ENCODE measurements around the gene EGFR.

Gene EGFR

GRCh38 chr7:55018361-55019190 lies at the start of gene EGFR:
TSS of gene EGFR (plus strand) at chr7:55019017. CDS start at chr7:55019278, 261 bp downstream.
- peak; percentile 84 for DNase-seq

- no peak for DNase-seq
Measured at GRCh38 chr7:54969208-54969967, 49.4 kb upstream of the EGFR start.

- no peak for DNase-seq
Measured at GRCh38 chr7:54972733-54973294, 46.0 kb upstream of the EGFR start.

DNA sequence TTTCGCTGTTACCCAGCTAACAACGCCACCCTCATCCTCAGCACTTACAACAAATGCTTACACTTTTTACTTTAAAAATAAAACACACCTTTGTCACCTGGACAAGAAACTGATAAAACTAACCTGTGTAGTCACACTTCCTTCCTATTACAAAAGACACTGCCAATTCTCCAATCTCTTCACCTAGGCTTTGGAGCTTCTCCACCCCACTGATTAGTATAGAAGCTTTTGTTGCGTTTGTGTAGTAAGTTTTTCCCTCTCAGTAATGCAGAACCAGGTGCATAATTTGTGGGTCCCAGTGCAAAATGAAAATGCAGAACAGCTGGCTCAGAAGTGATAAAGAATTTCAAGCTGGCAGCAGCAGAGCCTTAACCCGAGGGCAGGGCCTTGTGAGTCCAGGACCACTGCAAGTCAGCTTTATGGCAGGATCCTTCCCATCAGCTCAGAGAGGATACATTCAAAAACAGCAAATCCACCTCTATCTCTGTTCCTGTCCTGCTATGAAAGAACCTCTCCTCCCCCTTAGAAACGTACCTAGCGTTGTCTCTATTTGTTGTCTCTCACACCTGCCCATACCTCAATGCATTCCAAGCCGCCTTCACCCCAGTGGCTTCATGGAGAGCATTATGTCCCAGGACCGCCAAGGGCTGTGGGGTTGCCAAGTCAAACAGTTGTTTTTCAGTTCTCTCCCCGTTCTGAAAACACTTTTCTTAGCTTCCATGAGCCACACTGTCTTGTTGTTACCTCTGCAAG lies 40.3 kb upstream of the EGFR start:
- DNase-seq, result peak; percentile 12

GRCh38 chr7:54980521-54980920 lies 38.3 kb upstream of the EGFR start:
- no peak for DNase-seq

DNA sequence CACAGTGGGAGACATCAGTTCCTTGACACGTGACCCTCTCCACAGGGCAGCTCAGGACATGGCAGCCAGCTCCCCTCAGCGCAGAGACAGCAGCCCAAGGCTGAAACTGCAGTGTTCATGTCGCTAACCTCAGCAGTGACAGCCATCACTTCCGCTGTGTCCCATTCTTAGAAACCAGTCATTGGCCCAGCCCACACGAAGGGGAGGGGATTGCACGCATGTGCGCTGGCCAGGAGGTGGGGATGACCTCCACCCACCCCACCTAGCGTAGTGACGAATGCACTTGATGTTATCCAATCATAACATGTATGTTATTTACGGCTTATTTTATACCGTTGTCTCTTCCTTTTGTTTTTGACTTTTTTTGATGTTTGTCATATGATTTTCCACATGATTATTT lies 36.9 kb upstream of the EGFR start:
- DNase-seq, result no peak

DNA sequence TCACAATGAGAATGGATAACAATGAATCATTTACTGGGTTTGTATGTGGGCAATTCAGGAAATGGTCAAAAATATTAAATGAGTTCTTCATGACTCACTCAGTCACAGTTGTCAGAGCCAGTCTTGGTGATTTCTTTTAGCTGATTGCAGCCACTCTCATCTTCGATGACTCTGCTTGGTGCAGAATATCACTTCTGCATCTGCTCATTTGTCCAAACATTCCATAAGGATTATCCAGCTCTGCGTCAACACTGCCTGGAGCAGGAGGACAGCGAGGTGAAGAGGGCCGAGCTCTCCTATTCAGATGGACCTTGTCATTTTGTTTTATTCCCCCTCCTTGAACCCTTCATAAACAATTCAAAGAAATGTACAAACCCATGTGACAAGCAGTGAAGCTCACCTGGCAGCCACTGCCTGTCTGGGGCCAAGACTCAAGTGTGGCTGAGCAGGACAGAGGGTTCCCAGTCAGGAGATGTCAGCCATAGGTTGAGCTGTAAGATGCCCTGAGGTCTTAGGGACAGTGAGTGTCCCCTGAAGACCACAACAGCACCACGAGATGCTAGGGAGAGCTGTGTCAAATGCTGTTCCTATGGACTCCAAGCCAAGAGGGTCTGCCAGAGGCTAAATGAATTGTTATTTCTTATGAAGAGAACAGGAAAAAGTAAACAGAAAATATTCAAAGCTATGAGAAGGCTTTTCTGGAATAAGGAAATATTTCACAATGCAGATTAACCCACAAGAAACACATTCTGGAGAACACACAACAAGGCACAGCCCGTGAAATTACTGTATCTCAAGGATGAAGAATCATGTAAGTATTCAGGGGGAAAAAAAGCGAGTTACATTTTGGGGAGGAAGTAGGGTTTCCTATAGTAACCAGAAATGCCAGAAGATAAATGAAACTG lies 33.1 kb upstream of the EGFR start:
- DNase-seq, result peak; percentile 54

DNA sequence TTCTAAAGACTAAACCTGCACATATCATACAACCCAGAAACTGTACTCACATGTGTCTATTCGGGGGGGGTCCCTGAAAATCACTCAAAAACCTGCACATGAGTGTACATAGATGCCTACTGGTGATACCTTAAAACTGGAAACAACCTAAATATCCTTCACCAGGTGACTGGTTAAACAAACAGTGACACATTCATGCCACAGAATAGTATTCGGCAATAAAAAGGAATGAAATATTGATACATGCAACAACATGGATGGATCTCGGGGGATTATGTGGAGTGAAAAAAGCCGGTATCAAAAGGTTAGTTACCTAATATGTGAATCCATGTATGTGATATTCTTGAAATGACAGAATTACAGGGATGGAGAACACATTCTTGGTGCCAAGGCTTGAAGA lies 32.1 kb upstream of the EGFR start:
- no peak for DNase-seq

DNA sequence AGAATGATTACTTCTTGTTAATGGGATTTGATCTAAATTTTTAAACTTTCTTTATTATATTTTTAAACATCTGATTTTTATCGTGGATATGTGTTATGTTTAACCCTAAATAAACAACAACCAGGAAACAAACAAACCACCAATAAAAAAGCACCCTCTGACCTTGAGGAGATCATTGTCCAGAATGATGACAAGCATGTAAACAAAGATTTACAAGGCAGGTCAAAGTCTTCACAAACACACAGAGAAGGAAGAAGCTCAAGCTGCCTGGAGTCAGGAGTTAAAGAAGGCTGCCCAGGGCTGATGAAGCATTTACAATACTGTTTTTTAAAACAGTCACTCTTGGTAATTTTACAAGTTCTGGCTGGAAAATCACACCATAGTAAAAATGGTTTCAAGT lies 31.0 kb upstream of the EGFR start:
- peak; percentile 48 for DNase-seq

GRCh38 chr7:54988516-54988915 lies 30.3 kb upstream of the EGFR start:
- no peak for DNase-seq

- no peak for DNase-seq
Measured at GRCh38 chr7:54989453-54990225, 29.2 kb upstream of the EGFR start.

DNA sequence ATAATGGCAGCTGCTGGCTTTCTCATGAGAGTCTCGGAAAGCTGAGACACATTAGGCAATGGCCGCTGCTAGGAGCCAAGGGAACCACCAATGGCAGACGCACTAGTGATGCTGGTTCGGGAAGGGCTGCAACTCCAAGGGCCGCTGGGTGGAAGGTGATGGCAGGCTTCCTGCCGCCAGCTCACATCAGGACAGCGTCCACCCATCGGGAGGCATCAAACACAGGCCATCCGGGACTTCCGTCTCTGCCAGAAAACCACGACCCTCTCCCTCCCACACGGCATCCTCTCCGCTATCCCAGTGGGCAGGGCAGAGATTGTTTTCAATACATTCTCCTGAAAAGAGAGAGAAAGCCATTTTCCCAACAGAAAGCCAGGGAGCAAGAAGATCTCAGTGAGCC lies 27.5 kb upstream of the EGFR start:
- DNase-seq, result no peak

- no peak for DNase-seq
Measured at GRCh38 chr7:54992871-54993475, 25.8 kb upstream of the EGFR start.

DNA sequence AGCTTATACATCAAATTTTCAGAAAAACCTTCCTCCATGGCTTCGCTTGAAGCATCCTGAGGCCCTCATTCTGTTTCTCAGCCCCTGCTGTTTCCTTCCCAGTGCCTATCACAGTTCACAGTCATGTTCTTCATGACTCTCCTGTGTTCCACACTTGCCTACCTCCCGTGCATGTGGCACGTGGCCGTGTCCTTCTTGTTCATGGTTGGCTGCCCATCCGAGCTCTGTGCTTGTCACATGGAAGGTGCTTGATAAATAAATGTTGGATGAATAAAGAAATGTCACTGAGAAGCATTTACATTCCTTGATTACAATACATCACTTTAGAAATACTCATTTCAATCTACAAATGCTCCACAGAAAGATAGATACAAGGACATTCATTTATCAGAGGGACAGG lies 23.7 kb upstream of the EGFR start:
- DNase-seq, result no peak

DNA sequence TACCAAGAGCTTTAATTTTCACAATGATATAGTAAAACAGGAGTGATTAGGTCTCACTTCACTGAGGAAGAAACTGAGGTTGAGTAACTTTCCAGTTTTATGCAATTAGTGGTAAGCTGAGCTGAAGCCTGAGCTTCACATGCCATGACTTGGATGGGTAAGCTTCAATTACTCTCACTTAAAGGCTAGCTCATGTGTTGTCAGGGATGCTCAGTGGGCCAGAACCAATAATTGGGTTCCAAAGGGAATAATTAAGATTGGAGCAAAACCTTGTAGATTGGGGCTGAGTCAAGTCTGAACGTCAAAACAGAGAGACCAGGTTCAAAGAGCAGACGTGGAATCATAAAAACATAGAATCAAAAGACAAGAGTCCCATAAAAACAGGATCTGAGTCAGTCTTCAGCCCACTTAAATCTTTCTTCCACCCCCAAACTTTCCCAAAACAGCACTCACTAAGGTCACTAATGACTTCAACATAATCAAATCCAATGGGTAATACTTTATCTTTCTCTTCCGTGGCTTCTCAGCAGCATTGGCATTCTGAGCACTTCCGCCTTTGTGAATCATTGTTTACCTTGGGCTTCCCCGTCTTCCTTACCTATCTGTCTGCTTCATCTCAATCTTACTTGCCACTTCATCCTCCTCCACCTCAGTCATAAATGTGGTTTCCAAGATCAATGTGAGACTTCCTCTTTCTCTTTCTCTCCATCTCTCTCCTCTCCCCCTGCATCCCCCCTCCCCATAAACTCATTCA lies 23.0 kb upstream of the EGFR start:
- DNase-seq, result peak; percentile 73

- no peak for DNase-seq
Measured at GRCh38 chr7:54996391-54996790, 22.4 kb upstream of the EGFR start.

GRCh38 chr7:55004579-55004978 lies 14.2 kb upstream of the EGFR start:
- no peak for DNase-seq

GRCh38 chr7:55005241-55005851 lies 13.5 kb upstream of the EGFR start:
- DNase-seq, result no peak

DNA sequence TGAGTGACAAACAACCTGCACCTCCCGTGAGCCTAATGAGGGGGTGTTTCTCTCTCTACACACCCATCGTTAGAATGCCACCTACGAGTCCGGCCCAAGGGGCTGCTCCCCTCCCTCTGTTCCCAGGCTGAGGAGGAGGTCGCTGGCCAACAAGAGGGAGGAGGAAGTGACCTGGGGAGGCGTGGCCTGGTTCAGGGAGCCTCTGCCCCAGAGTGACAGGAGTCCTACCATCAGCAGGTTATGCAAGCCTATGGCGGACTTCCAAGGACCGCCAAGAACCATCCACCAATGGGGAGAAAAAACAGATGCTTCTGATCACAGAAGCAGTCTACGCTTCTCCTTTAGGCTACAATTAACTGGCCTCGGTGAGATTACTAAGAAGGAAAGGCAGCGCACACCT lies 12.3 kb upstream of the EGFR start:
- DNase-seq, result no peak

DNA sequence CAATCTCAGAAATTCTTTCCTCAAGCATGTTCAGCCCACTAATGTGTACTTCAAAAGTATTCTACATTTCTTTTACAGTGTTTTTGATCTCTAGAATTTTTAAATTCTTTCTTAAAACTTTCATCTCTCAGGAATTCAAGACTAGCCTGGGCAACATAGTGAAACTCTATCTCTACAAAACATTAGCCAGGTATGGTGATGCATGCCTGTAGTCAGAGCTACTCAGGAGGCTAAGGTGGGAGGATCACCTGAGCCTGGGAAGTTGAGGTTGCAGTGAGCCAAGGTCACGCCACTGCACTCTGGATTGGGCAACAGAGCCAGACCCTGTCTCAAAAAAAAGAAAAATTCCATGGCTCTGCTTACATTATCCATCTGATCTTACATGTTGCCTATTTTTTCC lies 5.0 kb upstream of the EGFR start:
- DNase-seq, result no peak
